Endothelial cell of umbilical vein (primary cell): Measurements from ENCODE around the gene MAP6D1. TPM values are rescaled to one million over a fixed set of nuclear protein-coding genes. Genes with fewer than 3 reads are reported as not detected.

ENCODE experiments used
- BruUV-seq: library from RNA; stranded (reverse); fragments of 400-500 nt; replicated peaks from 2 replicates; lab custom pipeline; 2021; lab: Mats Ljungman, UMichigan
- CTCF ChIA-PET: fragments of 300-600, 350-600 bp; sonication (Branson Sonifier 250); formaldehyde crosslinking; loops from one replicate; lab custom pipeline; 2021; ENCODE audit warnings: antibody characterized with exemption, inconsistent platforms; lab: Charles Lee
- POLR2A ChIA-PET: fragments of 300-600, 350-600 bp; sonication (Branson Sonifier 250); formaldehyde crosslinking; loops from one replicate; lab custom pipeline; 2021; ENCODE audit warnings: antibody characterized with exemption, inconsistent platforms; lab: Charles Lee
- DNase-seq: peaks from one replicate; pipeline ENCODE4 v3.0.0-alpha.2; 2011; ENCODE audit warnings: low read depth, low spot score
- FAIRE-seq: peaks from 2 replicates; lab custom pipeline; 2011; peaks lifted over from hg19 to GRCh38; lab: Jason Lieb, UNC
- H2AFZ ChIP-seq: 2 replicates; pipeline ENCODE4 v1.6.0; 2012; ENCODE audit warnings: low read depth, low read length, control low read depth, inconsistent platforms
- H3K27ac ChIP-seq: 2 replicates; pipeline ENCODE4 v1.5.1; 2011; ENCODE audit warnings: low read depth, mild to moderate bottlenecking, control low read depth, low read length, moderate library complexity; ENCODE audit not compliant: insufficient read depth
- H3K27me3 ChIP-seq, 2 experiments: 2 replicates each; pipeline versions ENCODE4 v1.6.0 to v1.6.1; 2011; ENCODE audit warnings: low read length in 2 of 2, mixed read lengths in 1 of 2; ENCODE audit not compliant: control insufficient read depth in 2 of 2, insufficient read depth in 2 of 2
- H3K36me3 ChIP-seq, 2 experiments: 2 replicates in 1 of 2; 3 replicates in 1 of 2; pipeline ENCODE4 v1.5.1; 2011; ENCODE audit warnings: low read length in 2 of 2, mild to moderate bottlenecking in 1 of 2, moderate library complexity in 1 of 2; ENCODE audit not compliant: control insufficient read depth in 2 of 2, insufficient read depth in 2 of 2; ENCODE audit errors: extremely low read depth in 1 of 2
- H3K4me1 ChIP-seq: 3 replicates; pipeline ENCODE4 v1.5.1; 2011; ENCODE audit warnings: mild to moderate bottlenecking, low read length; ENCODE audit not compliant: control insufficient read depth, insufficient read depth; ENCODE audit errors: extremely low read depth
- H3K4me2 ChIP-seq: 2 replicates; pipeline ENCODE4 v1.6.1; 2011; ENCODE audit warnings: low read length, control low read depth, mixed read lengths; ENCODE audit not compliant: insufficient read depth
- H3K4me3 ChIP-seq, 3 experiments: fragments of 200-600 bp in 1 of 3; sonication (generic), shearing (Covaris generic) in 1 of 3; replicated peaks in 1 of 3; 2 replicates each; pipeline ENCODE4 v1.5.1; 2011 to 2016; ENCODE audit warnings: control low read depth in 3 of 3, low read length in 3 of 3, mild to moderate bottlenecking in 2 of 3, inconsistent platforms in 1 of 3, low read depth in 1 of 3, moderate library complexity in 1 of 3; ENCODE audit not compliant: insufficient read depth in 1 of 3
- H3K79me2 ChIP-seq: 2 replicates; pipeline ENCODE4 v1.6.0; 2012; ENCODE audit warnings: low read length, inconsistent platforms; ENCODE audit not compliant: control insufficient read depth, insufficient read depth
- H3K9ac ChIP-seq: replicated peaks from 2 replicates; pipeline ENCODE3; 2011; ENCODE audit warnings: low read length, control low read depth; ENCODE audit not compliant: insufficient read depth; ENCODE audit errors: extremely low read depth
- H3K9me1 ChIP-seq: replicated peaks from 3 replicates; pipeline ENCODE4 v1.6.0; 2011; ENCODE audit warnings: mild to moderate bottlenecking, low read length; ENCODE audit not compliant: control insufficient read depth, insufficient read depth; ENCODE audit errors: extremely low read depth
- H3K9me3 ChIP-seq: replicated peaks from 2 replicates; pipeline ENCODE4 v1.5.1; 2012; ENCODE audit warnings: low read length, inconsistent platforms; ENCODE audit not compliant: control insufficient read depth, insufficient read depth
- H4K20me1 ChIP-seq: replicated peaks from 2 replicates; pipeline ENCODE3; 2011; ENCODE audit warnings: mild to moderate bottlenecking, low read length; ENCODE audit not compliant: control insufficient read depth, insufficient read depth; ENCODE audit errors: extremely low read depth
- EZH2 ChIP-seq: IDR thresholded peaks from 2 replicates; pipeline ENCODE4 v1.6.1; 2012; ENCODE audit warnings: borderline replicate concordance, low read depth, mild to moderate bottlenecking, moderate library complexity, low read length, inconsistent platforms; ENCODE audit not compliant: severe bottlenecking
- FOS ChIP-seq: IDR thresholded peaks from 2 replicates; pipeline ENCODE4 v1.6.1; 2011; ENCODE audit warnings: mild to moderate bottlenecking, low read length, moderate library complexity, borderline replicate concordance; ENCODE audit not compliant: insufficient read depth
- JUN ChIP-seq: IDR thresholded peaks from 2 replicates; pipeline ENCODE4 v1.6.1; 2011; ENCODE audit warnings: borderline replicate concordance, low read depth; ENCODE audit not compliant: insufficient read length, insufficient read depth
- MYC ChIP-seq: IDR thresholded peaks from one replicate; pipeline ENCODE4 v1.6.1; 2011; ENCODE audit warnings: mild to moderate bottlenecking, low read depth, low read length
- POLR2A ChIP-seq: IDR thresholded peaks from 2 replicates; pipeline ENCODE4 v1.6.1; 2012; ENCODE audit warnings: low read depth, mild to moderate bottlenecking, control low read depth, low read length
- dilution Hi-C: fragments of 300-500 bp; cut with MboI; formaldehyde crosslinking; loops from one replicate; pipeline ENCODE4 v1.15.0; 2019; ENCODE audit warnings: low sequenced_read_pairs; ENCODE audit not compliant: extremely low pct_ligation_motif_present
- intact Hi-C: fragments of 100-400 bp; cut with micrococcal nuclease; formaldehyde crosslinking; loops from one replicate; pipeline ENCODE4 v1.10.0; 2022
- polyA plus RNA-seq, 4 experiments: library from polyadenylated mRNA; depleted of rRNA in 3 of 4; stranded (reverse) in 3 of 4; unstranded in 1 of 4; fragments of >200 nt; gene quantifications; 2 replicates each; pipeline versions ENCODE4 v1.2.1 to v1.2.3, GENCODE V29; 2011 to 2012; ENCODE audit warnings: missing spikeins in 1 of 4
- total RNA-seq: library from RNA; stranded (reverse); gene quantifications from 2 replicates; pipeline ENCODE4 v1.2.3, GENCODE V29; 2021
- TF ChIP-seq, protein P1 (sequence below), 2 donors: IDR thresholded peaks; 1 replicate in 1 of 2; 2 replicates in 1 of 2; pipeline ENCODE4 v1.5.1; 2011; ENCODE audit warnings: low read length in 2 of 2, mild to moderate bottlenecking in 2 of 2, moderate library complexity in 2 of 2, control low read depth in 1 of 2, inconsistent platforms in 1 of 2, low read depth in 1 of 2; ENCODE audit not compliant: insufficient read depth in 1 of 2; ENCODE audit errors: extremely low read depth in 1 of 2

Gene MAP6D1
- total and polyA plus RNA-seq, 2 donors (not counting 3 experiments of a cell fraction or from before 2014, with no cell fraction given): 2.4 to 3.5 TPM

GRCh38 chr3:183818041-183818620, 7.2 kb downstream of the MAP6D1 start:
- H3K27me3 ChIP-seq: no peaks in the 10 kb centered on the region
- BruUV-seq: no TSS peak
- no peaks in the 10 kb centered on the region for H3K79me2 ChIP-seq
- no peaks in the 10 kb centered on the region for H3K4me1 ChIP-seq
- intact Hi-C loops: no loop called here
- H2AFZ ChIP-seq: no peak overlapping the region
- no peaks in the 10 kb centered on the region for H3K9me1 ChIP-seq
- dilution Hi-C loops: no loop called here
- no peak overlapping the region for H3K4me3 ChIP-seq
- H4K20me1 ChIP-seq: no peaks in the 10 kb centered on the region
- H3K27ac ChIP-seq: no peak overlapping the region
- no peak for FAIRE-seq
- no peak overlapping the region for H3K9ac ChIP-seq
- CTCF ChIA-PET: no interaction called here
- peaks cover 0 to 2% of the 10 kb centered on the region in 2 experiments for H3K36me3 ChIP-seq
- TF ChIP-seq, protein P1, sequence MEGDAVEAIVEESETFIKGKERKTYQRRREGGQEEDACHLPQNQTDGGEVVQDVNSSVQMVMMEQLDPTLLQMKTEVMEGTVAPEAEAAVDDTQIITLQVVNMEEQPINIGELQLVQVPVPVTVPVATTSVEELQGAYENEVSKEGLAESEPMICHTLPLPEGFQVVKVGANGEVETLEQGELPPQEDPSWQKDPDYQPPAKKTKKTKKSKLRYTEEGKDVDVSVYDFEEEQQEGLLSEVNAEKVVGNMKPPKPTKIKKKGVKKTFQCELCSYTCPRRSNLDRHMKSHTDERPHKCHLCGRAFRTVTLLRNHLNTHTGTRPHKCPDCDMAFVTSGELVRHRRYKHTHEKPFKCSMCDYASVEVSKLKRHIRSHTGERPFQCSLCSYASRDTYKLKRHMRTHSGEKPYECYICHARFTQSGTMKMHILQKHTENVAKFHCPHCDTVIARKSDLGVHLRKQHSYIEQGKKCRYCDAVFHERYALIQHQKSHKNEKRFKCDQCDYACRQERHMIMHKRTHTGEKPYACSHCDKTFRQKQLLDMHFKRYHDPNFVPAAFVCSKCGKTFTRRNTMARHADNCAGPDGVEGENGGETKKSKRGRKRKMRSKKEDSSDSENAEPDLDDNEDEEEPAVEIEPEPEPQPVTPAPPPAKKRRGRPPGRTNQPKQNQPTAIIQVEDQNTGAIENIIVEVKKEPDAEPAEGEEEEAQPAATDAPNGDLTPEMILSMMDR (IDR thresholded peaks at IDR 0.05; ENCODE audit: extremely low read depth in 1 of 2, insufficient read depth in 1 of 2, low read depth in 1 of 2, low read length in 2 of 2): no peak
- TF ChIP-seq JUN (no peak), POLR2A (no peak), FOS (no peak), EZH2 (no peak), MYC (no peak)
- POLR2A ChIA-PET: no interaction called here
- H3K9me3 ChIP-seq: no peaks in the 10 kb centered on the region
- no peak overlapping the region for H3K4me2 ChIP-seq
- DNase-seq: no peak
